CD4-positive, alpha-beta T cell treated with Interleukin-6 for 4 hours (primary cell): Measurements from ENCODE around the gene GDPD2.

Experiments
- DNase-seq: peaks from one replicate; pipeline ENCODE4 v3.0.0-alpha.2; 2020; ENCODE audit warnings: mixed read lengths

Gene GDPD2

DNA sequence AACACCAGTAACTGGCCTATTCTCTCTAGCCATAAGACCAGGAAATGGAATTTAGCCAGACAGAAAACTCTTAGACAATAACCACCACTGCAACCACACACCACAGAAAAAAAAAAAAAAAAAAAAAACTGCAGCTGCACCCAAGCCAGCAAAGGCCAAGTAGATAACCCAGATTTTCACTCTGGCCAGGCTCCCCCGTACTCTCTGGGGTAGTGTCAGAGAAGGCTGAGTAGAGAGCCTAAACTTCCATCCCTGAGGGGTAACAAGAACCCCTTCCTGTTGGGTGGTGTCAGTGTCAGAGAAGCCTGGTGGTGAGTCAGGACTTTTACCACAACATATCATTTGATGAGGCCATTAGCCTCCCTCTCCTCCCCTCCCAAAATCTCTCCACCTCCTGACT is 15.9 kb downstream of the GDPD2 start:
- no peak for DNase-seq

DNA sequence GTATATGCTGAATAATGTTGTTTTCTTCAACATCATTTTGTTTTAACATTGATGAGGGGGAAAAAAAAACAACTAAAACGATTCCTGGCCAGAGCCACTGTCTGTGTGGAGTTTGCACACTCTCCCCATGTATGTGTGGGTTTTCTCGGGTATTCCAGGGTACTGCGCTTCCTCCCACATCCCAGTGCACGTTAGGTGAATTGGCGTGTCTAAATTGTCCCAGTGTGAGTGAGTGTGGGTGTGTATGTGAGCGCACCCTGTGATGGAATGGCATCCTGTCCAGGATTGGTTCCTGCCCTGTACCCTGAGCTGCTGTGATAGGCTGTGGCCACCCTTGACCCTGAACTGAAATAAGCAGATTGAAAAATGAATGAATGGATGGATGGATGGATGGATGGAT is 19.1 kb downstream of the GDPD2 start:
- no peak for DNase-seq

GRCh38 chrX:70444326-70444945 is 21.3 kb downstream of the GDPD2 start, which contains the start of gene DLG3:
TSS of gene DLG3 (plus strand) at chrX:70444835. CDS start at chrX:70445202, 367 bp downstream.
- peak; percentile 34 for DNase-seq

DNA sequence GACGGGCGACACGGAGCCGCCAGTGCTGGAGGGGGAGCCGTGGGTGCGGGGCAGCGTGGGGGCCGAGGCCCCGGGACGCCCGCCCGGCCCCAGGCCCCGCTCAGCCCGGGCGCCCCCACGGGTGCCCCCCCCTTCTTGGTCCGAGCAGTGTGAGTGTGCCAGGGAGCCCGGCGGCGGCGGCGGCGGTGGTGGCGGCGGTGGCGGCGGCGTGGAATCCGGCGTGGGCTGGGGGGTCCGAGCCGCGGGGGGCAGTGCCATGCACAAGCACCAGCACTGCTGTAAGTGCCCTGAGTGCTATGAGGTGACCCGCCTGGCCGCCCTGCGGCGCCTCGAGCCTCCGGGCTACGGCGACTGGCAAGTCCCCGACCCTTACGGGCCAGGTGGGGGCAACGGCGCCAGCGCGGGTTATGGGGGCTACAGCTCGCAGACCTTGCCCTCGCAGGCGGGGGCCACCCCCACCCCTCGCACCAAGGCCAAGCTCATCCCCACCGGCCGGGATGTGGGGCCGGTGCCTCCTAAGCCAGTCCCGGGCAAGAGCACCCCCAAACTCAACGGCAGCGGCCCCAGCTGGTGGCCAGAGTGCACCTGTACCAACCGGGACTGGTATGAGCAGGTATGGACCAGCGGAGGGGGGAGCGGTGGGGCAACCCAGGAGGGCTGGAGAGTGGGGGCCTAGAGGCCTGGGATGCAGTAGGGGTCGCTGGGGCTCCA is 22.0 kb downstream of the GDPD2 start:
- no peak for DNase-seq

GRCh38 chrX:70445951-70446350 is 22.8 kb downstream of the GDPD2 start:
- no peak for DNase-seq

DNA sequence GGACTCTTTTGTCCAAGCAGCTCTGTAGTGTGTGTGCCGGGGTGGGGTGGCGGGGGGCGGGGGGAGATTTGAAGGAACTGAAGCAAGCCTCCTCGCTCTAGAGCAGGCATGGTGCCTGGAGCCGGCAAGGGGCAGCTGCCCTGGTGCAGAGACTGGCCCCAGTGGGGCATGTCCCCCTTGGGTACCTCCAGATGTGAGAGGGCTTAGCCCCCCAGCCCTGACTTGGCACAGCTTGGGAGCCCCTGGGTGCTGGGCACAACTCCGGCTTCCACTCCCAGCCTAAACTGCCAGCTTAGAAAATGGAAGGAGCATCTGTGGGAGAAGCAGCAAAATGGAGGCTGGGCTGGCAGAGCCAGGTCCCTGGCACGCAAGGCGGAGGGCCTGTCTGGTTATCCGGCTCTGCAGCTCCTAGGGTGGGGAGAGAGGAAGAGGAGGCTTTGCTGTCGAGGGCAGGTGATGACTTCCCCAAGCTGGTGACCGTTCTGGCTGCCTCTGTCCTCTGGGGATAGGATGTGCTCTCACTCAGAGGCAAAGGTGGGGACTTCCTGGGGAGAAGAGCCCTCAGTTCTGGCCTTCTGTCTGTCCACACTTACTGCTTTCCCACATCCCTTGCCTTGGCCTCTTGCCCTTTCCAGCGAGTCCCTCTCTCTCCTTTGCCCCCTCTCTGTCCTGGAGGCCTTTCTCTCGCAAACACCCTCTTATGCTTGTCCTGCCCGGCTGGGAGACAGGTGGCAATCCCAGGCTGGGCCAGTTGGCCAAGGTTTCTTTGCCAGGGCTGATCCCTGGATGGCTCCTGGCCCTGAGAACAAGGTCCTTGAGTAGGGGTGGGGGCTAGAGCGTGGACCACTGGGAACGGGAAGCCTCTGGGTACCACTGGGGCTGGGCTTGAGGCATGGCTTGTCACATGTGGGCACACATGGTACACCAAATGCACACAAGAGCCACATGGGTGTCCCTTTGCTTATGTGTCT is 23.6 kb downstream of the GDPD2 start:
- no peak for DNase-seq

- no peak for DNase-seq
These were observed 26.4 kb downstream of the GDPD2 start for GRCh38 chrX:70449457-70449966.

DNA sequence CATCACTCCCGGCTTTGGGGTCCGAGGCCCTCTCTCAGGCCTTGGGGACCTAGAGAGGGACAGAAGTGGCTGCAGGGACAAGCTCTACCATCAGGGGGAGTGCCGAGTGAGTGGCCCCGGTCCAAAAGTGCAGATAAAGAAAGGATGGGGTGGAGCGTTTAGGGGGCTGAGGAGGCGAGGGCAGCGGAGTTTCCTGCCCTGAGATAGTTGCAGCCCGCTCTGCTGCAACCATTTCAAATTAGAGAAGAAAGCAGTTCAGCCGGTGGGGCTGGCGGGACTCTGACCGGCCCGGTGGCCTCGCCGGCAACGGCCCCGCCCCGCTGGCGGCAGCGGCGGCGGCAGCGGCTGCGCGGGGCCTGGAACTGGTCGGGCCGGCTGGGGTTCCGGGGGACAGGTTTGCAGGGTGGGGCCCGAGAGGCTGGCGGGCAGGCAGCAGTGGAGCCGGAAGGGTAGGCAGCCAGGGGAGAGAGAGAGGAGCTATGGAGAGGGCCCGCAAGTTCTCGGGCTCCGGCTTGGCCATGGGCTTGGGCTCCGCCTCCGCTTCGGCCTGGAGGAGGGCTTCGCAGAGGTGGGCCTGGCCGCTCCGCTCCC is 29.1 kb downstream of the GDPD2 start:
- DNase-seq = peak; percentile 66

- no peak for DNase-seq
These were observed 30.0 kb downstream of the GDPD2 start for GRCh38 chrX:70453024-70453618.

DNA sequence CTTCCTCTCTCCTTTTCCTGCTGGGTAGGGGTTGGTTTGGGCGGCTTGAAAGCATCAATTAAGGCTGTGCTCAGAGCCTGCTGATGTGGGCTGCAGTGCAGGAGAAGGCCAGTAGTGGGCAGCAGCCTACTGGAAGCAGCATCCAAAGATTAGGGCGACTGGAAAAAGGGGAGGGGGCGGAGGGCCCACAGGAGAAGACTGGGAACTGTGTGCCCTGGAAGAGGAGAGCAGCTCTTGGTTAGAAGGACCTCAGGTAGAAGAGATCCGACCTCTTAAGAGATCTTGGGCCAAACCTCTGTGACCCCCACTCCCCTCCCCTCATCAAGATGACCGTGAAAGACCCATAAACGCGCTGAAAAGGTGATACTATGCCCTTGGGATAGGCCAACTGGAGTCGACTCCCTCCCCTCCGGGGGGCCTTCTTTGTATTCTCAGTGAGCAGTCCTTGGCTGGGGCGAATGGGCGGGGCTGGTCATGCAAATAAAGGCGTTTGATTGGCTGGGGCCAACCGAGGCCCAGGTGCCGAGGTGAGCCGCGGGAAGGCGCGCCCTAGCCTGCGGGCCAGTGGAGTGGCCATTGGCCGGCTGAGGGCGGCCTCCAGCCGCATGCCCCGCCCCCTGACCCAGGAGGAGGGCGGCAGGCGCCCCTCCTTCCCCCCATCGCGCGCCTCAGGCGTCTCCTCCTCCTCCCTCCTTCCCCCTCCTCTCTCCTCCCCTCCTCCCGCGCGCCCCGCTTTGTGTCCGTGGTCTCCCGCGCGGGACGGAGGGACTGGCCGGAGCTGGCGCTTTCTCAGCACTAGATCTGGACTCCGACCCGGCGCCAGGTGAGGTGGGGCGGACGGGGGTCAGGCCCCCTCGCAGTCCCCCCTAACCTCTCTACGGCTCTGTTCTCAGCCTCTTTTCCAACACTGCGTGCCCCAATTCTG is 31.6 kb downstream of the GDPD2 start:
- peak; percentile 72 for DNase-seq

DNA sequence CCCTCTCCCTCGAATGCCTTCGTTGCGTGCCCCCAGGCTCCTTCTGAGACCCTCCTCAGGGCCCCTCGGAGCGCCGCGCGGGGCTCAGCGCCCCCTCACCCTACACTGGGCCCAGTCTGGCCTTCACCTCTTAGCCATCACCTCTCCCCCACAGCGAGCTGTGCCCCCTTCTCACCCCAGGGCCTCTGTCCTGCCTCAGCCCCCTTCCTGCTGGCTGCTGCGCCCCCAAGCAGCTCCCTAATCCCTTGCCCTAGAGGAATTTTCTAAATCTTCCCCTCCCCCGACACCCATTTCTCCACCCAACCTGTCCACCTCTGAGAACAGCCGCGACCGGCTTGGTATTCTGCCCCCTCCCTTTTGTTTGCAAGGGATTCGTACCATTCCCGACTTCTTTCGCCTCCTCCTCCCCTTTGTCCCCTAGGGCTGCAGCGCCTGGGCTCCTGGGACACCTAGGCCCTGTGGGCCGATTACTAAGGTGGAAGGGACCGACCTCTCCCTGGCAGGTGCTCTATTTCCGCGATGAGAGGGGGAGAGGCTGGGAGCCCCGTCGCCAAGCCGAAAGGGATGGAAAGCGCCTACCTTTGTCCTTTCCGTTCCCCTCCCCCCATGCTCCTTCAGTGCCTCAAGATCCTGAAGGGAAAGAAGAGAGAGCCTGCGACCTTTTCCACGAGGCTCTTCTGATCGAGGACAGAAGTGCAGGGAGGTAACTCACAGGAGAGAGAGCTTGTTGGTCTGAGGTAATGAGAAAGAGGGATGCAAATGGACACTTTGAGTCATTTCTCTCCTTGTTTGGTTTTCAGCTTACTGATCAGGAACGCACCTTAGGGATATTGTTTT is 32.5 kb downstream of the GDPD2 start:
- DNase-seq = peak; percentile 7

GRCh38 chrX:70456256-70456655 is 33.1 kb downstream of the GDPD2 start:
- DNase-seq = no peak

DNA sequence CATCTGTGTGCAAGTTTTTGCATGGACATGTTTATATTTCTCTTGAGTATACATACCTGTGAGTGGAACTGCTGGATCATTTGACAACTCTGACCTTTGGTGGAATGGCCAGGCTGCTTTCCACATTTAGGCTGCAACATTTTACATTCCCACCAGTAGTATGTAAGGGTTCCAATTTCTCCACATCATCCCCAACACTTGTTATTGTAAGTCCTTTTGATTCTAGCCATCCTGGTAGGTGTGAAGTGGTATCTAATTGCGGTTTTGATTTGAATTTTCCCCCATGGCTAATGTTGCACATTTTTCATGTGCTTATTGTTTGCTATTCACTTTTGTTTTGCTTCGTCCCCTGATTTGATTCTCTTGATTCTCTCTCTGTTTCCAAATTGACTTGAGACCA is 37.9 kb downstream of the GDPD2 start:
- no peak for DNase-seq

- DNase-seq = no peak
These were observed 40.9 kb downstream of the GDPD2 start for GRCh38 chrX:70464051-70464450.

GRCh38 chrX:70466968-70467367 is 43.9 kb downstream of the GDPD2 start:
- no peak for DNase-seq

DNA sequence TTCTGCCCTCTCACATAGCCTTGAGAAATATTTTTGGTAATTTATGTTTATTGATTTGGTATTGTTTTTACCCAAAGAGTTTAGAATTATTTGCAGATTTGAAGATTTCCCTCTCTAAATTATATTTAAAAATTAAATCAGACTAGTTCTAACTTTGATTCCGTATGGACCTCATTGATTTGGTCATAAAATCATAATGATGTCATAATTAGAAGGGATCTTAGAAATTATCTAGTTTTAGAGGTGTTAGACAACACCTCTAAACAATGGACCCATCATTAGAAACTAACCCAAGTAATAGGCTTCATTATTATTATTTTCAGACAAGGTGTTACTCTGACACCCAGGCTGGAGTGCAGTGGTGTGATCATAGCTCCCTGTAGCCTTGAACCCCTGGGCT is 45.6 kb downstream of the GDPD2 start:
- no peak for DNase-seq

GRCh38 chrX:70470850-70471289 is 47.8 kb downstream of the GDPD2 start:
- no peak for DNase-seq

DNA sequence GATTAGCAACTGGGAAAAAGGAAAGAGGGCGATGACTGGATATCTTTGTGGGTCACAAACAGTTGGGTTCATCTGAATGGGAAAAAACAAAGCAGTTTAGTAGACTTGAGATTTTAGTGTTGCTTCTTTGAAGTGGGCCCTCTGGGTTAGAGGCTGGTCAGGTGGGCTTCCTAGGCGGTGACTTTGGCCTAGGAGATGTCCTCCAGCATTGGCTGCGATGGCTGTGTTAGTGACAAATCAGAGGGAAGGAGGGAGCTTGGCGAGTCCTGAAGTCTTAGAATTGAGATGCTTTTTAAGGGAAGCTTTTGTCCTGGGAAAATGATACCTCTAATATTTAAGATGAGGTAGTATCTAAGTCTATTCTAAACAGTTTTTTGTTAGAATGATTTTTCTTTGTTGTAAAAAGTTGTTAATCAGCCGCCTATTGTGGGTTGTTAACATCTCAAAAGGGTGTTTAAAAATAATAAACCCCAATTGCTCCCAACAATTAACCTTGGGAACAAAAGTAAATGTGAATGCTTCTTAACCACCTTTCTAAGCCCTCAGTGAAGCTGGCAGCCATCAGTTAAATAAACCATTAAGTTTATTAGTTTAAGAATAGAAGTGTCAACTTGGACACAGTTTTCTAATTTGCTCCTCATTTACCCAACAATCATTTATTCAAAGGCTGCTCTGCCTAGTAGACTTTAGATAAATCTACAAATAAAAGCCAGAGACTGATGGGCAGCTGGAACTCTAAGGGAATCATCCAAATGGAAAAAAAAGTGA is 53.2 kb downstream of the GDPD2 start:
- no peak for DNase-seq

DNA sequence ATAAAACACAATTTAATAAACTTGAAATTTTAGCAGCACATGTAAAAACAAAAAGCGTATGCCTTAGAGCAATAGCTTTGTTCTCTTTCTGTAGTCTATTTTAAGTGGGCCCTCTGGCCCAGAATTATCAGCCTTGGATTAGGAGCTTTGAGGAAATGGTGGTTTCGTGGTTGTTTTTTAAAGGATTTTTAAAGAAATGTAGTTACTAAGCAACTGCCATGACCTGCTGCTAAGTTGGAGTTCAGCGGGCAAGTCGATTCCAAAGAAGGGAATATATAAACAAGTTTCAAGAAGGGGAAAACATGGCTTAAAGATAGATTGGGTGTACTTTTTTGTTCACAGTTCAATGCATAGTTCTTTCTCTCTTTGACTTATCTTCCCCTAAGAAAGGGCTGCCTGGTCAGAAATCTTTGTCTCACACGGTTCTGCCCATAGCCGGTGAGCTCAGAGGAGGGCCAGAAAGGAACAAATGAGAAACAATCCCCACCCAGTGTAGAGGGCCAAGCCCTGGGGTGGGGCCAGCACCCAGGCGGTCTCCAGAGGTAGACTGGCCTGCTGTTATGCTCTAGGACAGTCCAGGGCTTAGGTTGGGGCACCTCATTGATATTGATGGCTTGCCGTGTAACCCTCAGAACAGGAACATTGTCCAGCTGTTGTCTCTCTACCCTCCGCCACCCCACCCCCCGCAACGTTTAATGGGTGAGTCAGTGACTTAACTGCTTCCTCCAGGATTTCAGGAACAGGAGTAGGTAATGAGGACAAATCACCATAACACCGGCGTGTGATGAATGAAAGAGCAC is 54.0 kb downstream of the GDPD2 start:
- no peak for DNase-seq
